Nephron (organoid): ENCODE measurements around the gene CD248.
A peak's percentile ranks its signal among the peaks of the same experiment; 100 is the strongest.
"Not testable (repeated sequence)": the region's sequence is repeated elsewhere in the genome, so short reads cannot be mapped to it uniquely, and the experiment has no call there.

Experiments
- H3K27ac Mint-ChIP-seq, 3 experiments: 2 replicates each; pipeline ENCODE4 v1.8.0; 2020; ENCODE audit warnings: mixed read lengths in 3 of 3, mild to moderate bottlenecking in 2 of 3, moderate library complexity in 1 of 3
- H3K27me3 Mint-ChIP-seq: 2 replicates; pipeline ENCODE4 v1.8.0; 2021; ENCODE audit warnings: low read depth, mild to moderate bottlenecking, moderate library complexity, mixed read lengths
- H3K36me3 Mint-ChIP-seq: 2 replicates; pipeline ENCODE4 v1.8.0; 2020; ENCODE audit warnings: low read depth, mixed read lengths
- H3K4me1 Mint-ChIP-seq: 2 replicates; pipeline ENCODE4 v1.8.0; 2020; ENCODE audit warnings: mixed read lengths
- H3K4me3 Mint-ChIP-seq, 3 experiments: 2 replicates each; pipeline ENCODE4 v1.8.0; 2020; ENCODE audit warnings: mild to moderate bottlenecking in 3 of 3, mixed read lengths in 3 of 3, moderate library complexity in 2 of 3
- H3K9me3 Mint-ChIP-seq: 2 replicates; pipeline ENCODE4 v1.8.0; 2020; ENCODE audit warnings: mixed read lengths
- TF ChIP-seq, protein P1 (sequence below), 3 experiments: fragments of 200-600 bp; sonication (generic); IDR thresholded peaks; one replicate each; pipeline ENCODE4 v1.5.0; 2021; ENCODE audit warnings: antibody characterized with exemption in 3 of 3; ENCODE audit not compliant: unreplicated experiment in 3 of 3

Gene CD248

DNA sequence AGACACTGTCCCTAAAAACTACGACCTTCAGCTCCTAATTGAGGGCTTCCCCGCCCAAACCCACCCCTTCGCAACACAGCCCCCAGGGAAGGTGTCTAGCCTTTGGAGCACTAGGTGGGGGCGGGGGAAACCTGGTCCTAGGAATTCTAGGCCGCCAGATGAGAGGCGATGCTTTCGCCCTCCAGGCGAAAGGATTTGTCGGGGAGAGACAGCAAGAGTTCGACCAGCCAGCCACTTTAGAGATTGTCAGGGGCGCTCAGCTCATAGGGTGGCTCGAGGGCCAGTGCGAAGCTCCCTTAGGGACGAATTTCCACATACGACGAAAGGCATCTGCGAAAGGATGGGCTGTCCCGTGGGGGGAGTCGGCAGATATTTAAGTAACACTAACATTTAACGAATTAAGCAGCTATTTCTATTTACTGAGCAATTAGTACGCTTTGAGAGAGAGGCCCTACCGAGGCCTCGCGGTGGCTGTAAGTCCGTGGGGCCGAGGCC is 5.3 kb downstream of the CD248 start:
- Mint-ChIP-seq H3K9me3 (no peaks in the 10 kb centered on the region), H3K4me1 (peaks cover 15% of the 10 kb centered on the region), H3K4me3 (peak overlapping the region; percentile 89 to 91 (median 91)), H3K36me3 (peaks cover 4% of the 10 kb centered on the region), H3K27ac (peak overlapping the region; percentile 94 to 98 (median 95)), H3K27me3 (peaks cover 16% of the 10 kb centered on the region)
- TF ChIP-seq, protein P1, sequence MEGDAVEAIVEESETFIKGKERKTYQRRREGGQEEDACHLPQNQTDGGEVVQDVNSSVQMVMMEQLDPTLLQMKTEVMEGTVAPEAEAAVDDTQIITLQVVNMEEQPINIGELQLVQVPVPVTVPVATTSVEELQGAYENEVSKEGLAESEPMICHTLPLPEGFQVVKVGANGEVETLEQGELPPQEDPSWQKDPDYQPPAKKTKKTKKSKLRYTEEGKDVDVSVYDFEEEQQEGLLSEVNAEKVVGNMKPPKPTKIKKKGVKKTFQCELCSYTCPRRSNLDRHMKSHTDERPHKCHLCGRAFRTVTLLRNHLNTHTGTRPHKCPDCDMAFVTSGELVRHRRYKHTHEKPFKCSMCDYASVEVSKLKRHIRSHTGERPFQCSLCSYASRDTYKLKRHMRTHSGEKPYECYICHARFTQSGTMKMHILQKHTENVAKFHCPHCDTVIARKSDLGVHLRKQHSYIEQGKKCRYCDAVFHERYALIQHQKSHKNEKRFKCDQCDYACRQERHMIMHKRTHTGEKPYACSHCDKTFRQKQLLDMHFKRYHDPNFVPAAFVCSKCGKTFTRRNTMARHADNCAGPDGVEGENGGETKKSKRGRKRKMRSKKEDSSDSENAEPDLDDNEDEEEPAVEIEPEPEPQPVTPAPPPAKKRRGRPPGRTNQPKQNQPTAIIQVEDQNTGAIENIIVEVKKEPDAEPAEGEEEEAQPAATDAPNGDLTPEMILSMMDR (IDR thresholded peaks at IDR 0.05; ENCODE audit: unreplicated experiment in 3 of 3) = peak in 2 of 3 experiments; percentile 91 to 98

DNA sequence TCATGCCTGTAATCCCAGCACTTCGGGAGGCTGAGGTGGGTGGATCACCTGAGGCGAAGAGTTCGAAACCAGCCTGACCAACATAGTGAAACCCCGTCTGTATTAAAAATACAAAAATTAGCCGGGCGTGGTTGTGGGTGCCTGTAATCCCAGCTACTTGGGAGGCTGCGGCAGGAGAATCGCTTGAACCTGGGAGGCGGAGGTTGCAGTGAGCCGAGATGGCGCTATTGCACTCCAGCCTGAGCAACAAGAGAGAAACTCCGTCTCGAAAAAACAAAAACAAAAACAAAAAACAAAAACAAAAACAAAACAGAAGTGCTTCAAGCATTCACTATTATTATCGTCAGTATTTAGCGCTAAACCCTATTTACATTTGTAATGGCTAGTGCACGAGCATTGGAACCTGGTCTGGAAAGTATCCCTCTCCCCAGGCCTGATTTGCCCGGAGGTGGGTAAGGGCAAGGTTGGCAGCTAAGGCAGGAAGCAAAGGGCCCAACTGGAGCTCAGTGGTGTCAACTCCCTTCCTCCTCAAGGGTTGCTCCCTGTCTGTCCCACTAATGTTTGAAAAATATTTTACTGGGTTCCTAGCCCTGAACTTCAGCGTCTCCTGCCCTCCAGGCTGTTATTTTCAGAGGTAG is 5.9 kb downstream of the CD248 start:
- not testable (repeated sequence) for H3K9me3 Mint-ChIP-seq, H3K27ac Mint-ChIP-seq, H3K36me3 Mint-ChIP-seq
- peaks cover 14% of the 10 kb centered on the region for H3K4me1 Mint-ChIP-seq
- peak overlapping the region in 1 of 3 experiments; percentile 91 for H3K4me3 Mint-ChIP-seq
- H3K27me3 Mint-ChIP-seq = peaks cover 16% of the 10 kb centered on the region

DNA sequence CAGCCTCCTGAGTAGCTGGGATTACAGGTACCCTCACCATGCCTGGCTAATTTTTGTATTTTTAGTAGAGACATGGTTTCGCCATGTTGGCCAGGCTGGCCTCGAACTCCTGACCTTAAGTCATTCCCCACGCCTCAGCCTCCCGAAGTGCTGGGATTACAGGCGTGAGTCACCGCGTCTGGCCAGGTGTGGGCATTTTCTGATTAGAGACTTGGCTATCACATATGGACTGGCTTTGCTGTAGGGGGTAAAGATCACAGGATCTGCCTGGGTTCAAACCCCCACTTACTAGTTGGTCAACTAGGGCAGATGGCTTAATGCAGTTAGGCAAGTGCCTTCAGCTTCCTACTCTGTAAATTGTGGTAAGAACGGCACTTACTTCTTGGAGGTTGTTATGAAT is 6.5 kb downstream of the CD248 start:
- no peak overlapping the region for H3K27ac Mint-ChIP-seq
- peaks cover 8% of the 10 kb centered on the region for H3K4me1 Mint-ChIP-seq
- peak overlapping the region in 1 of 3 experiments; percentile 91 for H3K4me3 Mint-ChIP-seq
- H3K36me3 Mint-ChIP-seq = peaks cover 2% of the 10 kb centered on the region
- peaks cover 16% of the 10 kb centered on the region for H3K27me3 Mint-ChIP-seq
- TF ChIP-seq, protein P1 (IDR thresholded peaks at IDR 0.05; ENCODE audit: unreplicated experiment in 3 of 3) = no peak
- no peaks in the 10 kb centered on the region for H3K9me3 Mint-ChIP-seq

DNA sequence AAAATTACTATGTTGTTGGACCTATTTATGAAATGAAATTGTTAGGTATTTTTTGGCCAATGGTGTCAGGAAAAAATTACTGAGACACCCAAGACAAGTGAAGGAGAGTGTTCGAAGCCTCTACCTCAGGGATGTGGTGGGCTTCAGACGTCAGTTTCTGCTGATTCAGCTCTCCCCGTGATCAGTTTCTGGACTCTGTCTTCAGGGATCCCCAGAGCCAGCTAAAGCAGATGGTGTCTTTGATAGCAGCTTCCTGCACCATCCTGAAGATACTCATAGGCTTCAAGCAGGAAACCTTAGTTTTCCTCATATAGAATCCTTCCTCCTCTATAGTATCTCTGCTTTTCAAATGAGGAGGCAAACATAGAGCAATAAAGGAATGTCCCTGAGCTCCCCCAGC is 7.4 kb downstream of the CD248 start:
- no peaks in the 10 kb centered on the region for H3K9me3 Mint-ChIP-seq
- H3K27me3 Mint-ChIP-seq = peaks cover 16% of the 10 kb centered on the region
- H3K4me3 Mint-ChIP-seq = no peak overlapping the region
- TF ChIP-seq, protein P1 (IDR thresholded peaks at IDR 0.05; ENCODE audit: unreplicated experiment in 3 of 3) = no peak
- no peak overlapping the region for H3K27ac Mint-ChIP-seq
- H3K36me3 Mint-ChIP-seq = no peaks in the 10 kb centered on the region
- peaks cover 5% of the 10 kb centered on the region for H3K4me1 Mint-ChIP-seq

DNA sequence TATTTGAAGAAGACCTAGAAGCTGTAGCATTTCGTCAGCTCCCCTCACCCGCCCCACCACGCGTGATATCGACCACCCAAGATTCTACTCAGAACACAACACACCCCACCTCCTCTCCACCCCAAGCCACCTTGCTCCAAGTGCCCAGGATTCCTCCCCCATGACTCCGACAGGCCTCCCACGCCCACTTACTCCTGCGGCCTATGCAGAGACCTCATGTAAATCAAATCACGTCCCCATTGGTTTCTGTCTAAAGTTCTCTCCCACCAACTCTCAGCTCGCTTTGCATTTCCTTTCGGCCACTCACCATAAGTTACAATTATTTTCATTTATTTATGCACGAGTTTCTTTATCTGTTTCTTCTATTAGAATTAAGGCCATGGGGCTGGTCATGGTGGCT is 14.2 kb downstream of the CD248 start:
- no peak overlapping the region for H3K4me3 Mint-ChIP-seq
- H3K36me3 Mint-ChIP-seq = no peaks in the 10 kb centered on the region
- TF ChIP-seq, protein P1 (IDR thresholded peaks at IDR 0.05; ENCODE audit: unreplicated experiment in 3 of 3) = no peak
- H3K9me3 Mint-ChIP-seq = no peaks in the 10 kb centered on the region
- H3K27me3 Mint-ChIP-seq = peaks cover 11% of the 10 kb centered on the region
- no peaks in the 10 kb centered on the region for H3K4me1 Mint-ChIP-seq
- H3K27ac Mint-ChIP-seq = no peak overlapping the region

DNA sequence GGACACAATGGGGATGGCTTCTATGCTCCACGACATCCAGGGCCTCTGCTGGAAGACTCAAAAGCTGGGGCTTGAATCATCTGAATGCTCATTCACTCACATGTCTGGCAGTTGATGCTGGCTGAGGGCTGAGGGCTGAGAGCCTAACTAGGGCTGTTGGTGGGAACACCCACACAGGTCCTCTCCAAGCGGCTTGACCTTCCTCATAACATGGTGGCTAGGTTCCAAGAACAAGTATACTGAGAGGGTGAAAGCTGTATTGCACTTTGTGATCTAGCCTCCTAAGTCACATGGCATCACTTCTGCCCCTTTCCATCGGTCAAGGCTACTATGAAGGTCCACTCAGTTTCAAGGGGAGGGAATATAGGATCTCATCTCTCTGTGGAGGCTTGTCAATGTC is 17.7 kb downstream of the CD248 start:
- H3K27me3 Mint-ChIP-seq = peaks cover 34% of the 10 kb centered on the region
- no peak overlapping the region for H3K27ac Mint-ChIP-seq
- no peaks in the 10 kb centered on the region for H3K9me3 Mint-ChIP-seq
- no peak overlapping the region for H3K4me3 Mint-ChIP-seq
- H3K36me3 Mint-ChIP-seq = no peaks in the 10 kb centered on the region
- H3K4me1 Mint-ChIP-seq = no peaks in the 10 kb centered on the region
- TF ChIP-seq, protein P1 (IDR thresholded peaks at IDR 0.05; ENCODE audit: unreplicated experiment in 3 of 3) = no peak
